DOHH2 (cell line): ENCODE results near the gene ADAMTSL1.

Experiments used
- EZH2phosphoT487 ChIP-seq: fragments of 200-600 bp; sonication (generic); IDR thresholded peaks from 2 replicates; pipeline ENCODE4 v1.6.1; 2017; ENCODE audit warnings: borderline replicate concordance, mild to moderate bottlenecking, antibody characterized with exemption, low read length, moderate library complexity, mixed read lengths
- TF ChIP-seq, protein P1 (sequence below): fragments of 200-600 bp; sonication (generic); IDR thresholded peaks from one replicate; pipeline ENCODE4 v1.5.1; 2014; ENCODE audit warnings: antibody characterized with exemption, mild to moderate bottlenecking, low read depth, low read length; ENCODE audit not compliant: poor library complexity, severe bottlenecking

DNA sequence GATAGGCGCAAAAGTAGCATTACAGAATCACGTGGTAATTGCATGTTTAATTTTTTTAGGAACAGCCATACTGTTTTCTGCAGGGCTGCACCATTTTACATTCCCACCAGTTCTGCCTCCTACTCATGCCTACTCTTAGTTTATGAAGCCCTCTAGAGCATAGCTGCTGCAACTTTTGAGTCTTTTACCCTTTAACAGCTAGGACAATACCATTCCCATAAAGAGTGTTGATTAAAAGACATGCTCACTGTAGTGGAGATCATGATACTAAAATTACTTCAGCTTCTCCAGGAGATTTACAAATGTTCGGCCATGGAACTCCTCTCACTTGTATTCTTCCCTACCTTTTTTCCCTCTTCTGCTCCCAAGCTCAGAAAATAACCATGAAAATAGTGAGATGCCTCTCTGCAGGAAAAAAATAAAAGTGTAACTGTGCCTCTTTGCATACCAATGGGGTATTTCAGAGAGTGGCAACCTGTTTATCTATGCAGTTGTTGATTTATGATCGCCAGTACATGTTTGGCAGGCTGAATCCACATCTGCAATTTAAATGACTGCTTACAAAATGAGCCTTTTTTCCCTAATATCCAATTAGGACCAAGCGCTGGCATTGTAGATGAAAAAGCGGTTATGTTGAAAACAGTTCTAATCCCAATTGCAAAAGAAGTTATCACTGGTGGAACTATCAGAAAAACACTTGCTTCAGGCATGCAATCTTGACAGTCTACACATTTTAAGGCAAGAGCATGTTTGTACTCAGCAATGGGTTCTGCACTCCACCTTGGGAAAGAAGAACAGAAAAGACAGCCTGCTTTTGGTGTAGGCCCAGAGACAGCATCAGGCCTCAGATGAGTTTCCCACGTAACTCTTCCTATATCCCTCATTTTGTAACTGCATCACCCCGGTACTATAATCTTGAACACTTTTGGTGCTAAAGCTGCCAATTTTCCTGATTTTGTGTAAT, 131.1 kb downstream of the ADAMTSL1 start:
- TF ChIP-seq, protein P1, sequence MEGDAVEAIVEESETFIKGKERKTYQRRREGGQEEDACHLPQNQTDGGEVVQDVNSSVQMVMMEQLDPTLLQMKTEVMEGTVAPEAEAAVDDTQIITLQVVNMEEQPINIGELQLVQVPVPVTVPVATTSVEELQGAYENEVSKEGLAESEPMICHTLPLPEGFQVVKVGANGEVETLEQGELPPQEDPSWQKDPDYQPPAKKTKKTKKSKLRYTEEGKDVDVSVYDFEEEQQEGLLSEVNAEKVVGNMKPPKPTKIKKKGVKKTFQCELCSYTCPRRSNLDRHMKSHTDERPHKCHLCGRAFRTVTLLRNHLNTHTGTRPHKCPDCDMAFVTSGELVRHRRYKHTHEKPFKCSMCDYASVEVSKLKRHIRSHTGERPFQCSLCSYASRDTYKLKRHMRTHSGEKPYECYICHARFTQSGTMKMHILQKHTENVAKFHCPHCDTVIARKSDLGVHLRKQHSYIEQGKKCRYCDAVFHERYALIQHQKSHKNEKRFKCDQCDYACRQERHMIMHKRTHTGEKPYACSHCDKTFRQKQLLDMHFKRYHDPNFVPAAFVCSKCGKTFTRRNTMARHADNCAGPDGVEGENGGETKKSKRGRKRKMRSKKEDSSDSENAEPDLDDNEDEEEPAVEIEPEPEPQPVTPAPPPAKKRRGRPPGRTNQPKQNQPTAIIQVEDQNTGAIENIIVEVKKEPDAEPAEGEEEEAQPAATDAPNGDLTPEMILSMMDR: no peak
- no peak for TF ChIP-seq EZH2phosphoT487
